ENCODE results near the gene APIP. TPM values are rescaled to one million over a fixed set of nuclear protein-coding genes. Genes with fewer than 3 reads are reported as not detected.

APIP gene
- total and polyA plus RNA-seq, 2 donors from 2014 or later, result 26.5 to 53.6 TPM

DNA sequence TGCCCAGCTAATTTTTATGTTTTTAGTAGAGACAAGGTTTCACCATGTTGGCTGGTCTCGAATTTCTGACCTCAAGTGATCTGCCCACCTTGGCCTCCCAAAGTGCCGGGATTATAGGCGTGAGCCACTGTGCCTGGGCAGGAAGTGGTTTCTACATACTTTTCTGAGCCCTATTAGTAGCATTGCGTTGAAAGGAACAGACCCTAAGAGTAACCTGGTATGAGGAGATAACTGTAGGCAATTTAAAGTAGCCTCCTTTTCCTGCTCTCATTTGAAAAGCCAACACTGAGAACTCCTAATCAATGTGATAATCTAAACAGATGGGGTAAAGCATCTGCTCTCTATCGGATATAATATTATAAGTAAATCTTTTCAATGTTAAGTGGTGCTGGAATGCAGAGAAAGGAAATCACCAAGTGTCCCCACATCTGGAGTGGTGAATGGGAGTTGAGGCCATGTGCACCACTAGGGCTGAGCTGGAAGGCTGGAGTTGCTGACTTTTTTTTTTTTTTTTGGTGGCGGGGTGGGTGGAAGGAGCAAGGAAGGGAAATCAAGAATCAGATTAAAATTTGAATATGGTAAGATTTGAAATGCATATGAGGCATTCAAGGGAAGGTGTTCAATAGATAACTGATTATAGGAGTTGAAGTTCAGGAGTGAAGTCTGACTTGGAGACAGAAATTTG lies 20.9 kb upstream of the APIP start:
- Histone ChIP-seq H3K27me3 (ENCODE audit: control insufficient read depth, insufficient read depth, low read length) (no peaks in the 10 kb centered on the region), H3K36me3 (ENCODE audit: control insufficient read depth in 2 of 3, insufficient read depth in 3 of 3, low read length in 3 of 3) (peaks cover 0 to 5% (median 0%) of the 10 kb centered on the region in 3 donors), H3K9me3 (ENCODE audit: control insufficient read depth in 2 of 3, insufficient read depth in 1 of 3, low read length in 3 of 3) (no peaks in the 10 kb centered on the region), H3K9ac (ENCODE audit: low read length in 3 of 3) (no peak overlapping the region), H3K4me3 (ENCODE audit: low read length in 3 of 3) (no peak overlapping the region), H3K4me1 (ENCODE audit: control insufficient read depth in 2 of 3, insufficient read depth in 2 of 3, low read depth in 1 of 3, low read length in 3 of 3) (no peaks in the 10 kb centered on the region), H3K27ac (ENCODE audit: low read depth in 2 of 2, low read length in 2 of 2) (no peak overlapping the region)
- FAIRE-seq, result no peak
- intact Hi-C loops (cut with DNase I), result no loop called here
- DNase-seq, result no peak
- TF ChIP-seq, protein P1, sequence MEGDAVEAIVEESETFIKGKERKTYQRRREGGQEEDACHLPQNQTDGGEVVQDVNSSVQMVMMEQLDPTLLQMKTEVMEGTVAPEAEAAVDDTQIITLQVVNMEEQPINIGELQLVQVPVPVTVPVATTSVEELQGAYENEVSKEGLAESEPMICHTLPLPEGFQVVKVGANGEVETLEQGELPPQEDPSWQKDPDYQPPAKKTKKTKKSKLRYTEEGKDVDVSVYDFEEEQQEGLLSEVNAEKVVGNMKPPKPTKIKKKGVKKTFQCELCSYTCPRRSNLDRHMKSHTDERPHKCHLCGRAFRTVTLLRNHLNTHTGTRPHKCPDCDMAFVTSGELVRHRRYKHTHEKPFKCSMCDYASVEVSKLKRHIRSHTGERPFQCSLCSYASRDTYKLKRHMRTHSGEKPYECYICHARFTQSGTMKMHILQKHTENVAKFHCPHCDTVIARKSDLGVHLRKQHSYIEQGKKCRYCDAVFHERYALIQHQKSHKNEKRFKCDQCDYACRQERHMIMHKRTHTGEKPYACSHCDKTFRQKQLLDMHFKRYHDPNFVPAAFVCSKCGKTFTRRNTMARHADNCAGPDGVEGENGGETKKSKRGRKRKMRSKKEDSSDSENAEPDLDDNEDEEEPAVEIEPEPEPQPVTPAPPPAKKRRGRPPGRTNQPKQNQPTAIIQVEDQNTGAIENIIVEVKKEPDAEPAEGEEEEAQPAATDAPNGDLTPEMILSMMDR (IDR thresholded peaks at IDR 0.05; ENCODE audit: borderline replicate concordance, extremely low read depth, insufficient read depth), result no peak

DNA sequence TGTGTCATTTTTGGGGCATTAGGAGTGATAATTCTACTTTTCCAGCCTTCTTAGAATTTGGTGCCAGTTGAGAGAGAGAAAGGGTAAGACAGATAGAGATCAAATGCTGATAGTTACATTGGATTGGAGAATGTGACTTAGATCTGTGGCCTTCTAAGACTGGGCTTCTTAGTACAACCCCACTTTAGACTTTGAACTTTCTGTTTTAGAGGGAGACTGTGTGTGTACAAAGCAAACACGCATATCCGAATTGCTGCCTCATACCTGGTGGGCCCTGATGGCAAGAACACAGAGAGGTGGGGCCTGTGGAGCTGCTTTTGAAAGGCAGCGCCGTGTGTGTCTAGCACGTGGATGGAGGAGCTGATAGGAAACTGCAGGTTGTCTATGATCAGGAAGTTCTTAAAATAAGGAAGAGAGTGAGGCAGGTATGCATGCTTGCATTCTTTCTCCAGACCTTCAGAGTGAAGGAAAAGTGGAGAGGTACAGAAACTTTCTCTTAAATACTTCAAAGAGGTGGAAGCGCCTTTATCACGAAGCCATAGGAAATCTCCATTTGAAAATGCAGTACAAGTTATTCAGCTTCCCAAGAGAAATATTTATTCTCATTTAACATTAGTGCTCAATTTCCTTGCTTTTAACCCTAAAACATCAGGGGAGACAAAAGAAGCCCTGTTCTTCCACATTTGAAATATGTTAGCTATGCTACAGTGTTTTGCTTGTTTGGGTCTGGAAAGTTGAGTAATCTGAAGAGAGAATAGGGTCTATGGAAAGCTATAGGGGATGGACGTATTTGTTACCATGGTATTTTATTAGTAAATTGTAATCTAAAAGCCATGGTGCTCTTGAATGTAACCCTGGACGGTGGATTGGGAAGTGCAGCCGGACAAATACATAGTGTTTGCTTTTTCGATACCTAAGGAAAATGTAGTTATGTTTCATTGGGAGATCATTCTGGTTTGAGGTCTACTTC lies 13.9 kb upstream of the APIP start:
- Histone ChIP-seq H3K36me3 (ENCODE audit: control insufficient read depth in 2 of 3, insufficient read depth in 3 of 3, low read length in 3 of 3) (peaks cover 0 to 5% (median 0%) of the 10 kb centered on the region in 3 donors), H3K9ac (ENCODE audit: low read length in 3 of 3) (no peak overlapping the region), H3K4me1 (ENCODE audit: control insufficient read depth in 2 of 3, insufficient read depth in 2 of 3, low read depth in 1 of 3, low read length in 3 of 3) (peaks cover 0 to 17% (median 0%) of the 10 kb centered on the region in 3 donors), H3K27ac (ENCODE audit: low read depth in 2 of 2, low read length in 2 of 2) (no peak overlapping the region), H3K27me3 (ENCODE audit: control insufficient read depth, insufficient read depth, low read length) (no peaks in the 10 kb centered on the region), H3K9me3 (ENCODE audit: control insufficient read depth in 2 of 3, insufficient read depth in 1 of 3, low read length in 3 of 3) (no peaks in the 10 kb centered on the region), H3K4me3 (ENCODE audit: low read length in 3 of 3) (no peak overlapping the region)
- FAIRE-seq, result no peak
- TF ChIP-seq, protein P1 (IDR thresholded peaks at IDR 0.05; ENCODE audit: borderline replicate concordance, extremely low read depth, insufficient read depth), result no peak
- DNase-seq, result no peak
- intact Hi-C loops (cut with DNase I), result loop anchor here (10.0 kb wide), 1 partner anchor 465 kb away; no protein-coding TSS in a partner anchor

DNA sequence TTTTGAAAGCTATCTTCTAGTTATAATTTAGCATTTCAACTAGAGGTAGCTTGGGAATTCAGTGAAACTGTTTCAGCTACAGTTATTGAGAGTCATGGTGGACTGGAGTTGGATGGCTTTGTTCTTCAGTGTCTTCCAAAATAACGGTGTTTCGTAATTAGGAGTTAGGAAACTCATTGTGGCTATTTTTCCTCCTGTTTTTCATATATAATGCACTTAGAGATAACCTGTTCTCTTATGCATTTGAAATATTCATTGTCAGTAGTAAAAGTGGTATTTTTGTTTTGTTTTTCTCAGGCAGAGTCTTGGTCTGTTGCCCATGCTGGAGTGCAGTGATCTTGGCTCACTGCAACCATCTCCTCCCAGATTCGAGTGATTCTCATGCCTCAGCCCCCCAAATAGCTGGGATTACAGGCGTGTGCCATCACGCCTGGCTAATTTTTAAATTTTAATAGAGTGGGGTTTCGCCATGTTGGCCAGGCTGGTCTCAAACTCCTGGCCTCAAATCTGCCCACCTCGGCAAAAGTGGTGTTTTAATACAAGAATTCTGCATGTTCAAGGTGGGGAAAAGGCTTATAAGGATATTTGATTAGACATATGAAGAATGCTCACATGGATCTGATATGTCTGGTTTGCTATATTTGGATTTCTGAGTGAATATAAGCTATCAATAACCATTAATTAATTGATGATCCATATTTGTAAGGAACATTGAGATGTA lies 12.9 kb upstream of the APIP start:
- Histone ChIP-seq H3K36me3 (ENCODE audit: control insufficient read depth in 2 of 3, insufficient read depth in 3 of 3, low read length in 3 of 3) (peaks cover 0 to 5% (median 0%) of the 10 kb centered on the region in 3 donors), H3K9ac (ENCODE audit: low read length in 3 of 3) (no peak overlapping the region), H3K4me3 (ENCODE audit: low read length in 3 of 3) (no peak overlapping the region), H3K4me1 (ENCODE audit: control insufficient read depth in 2 of 3, insufficient read depth in 2 of 3, low read depth in 1 of 3, low read length in 3 of 3) (peaks cover 0 to 17% (median 0%) of the 10 kb centered on the region in 3 donors), H3K9me3 (ENCODE audit: control insufficient read depth in 2 of 3, insufficient read depth in 1 of 3, low read length in 3 of 3) (no peaks in the 10 kb centered on the region), H3K27me3 (ENCODE audit: control insufficient read depth, insufficient read depth, low read length) (no peaks in the 10 kb centered on the region), H3K27ac (ENCODE audit: low read depth in 2 of 2, low read length in 2 of 2) (no peak overlapping the region)
- intact Hi-C loops (cut with DNase I), result loop anchor here (10.0 kb wide), 1 partner anchor 466 kb away; no protein-coding TSS in a partner anchor
- TF ChIP-seq, protein P1 (IDR thresholded peaks at IDR 0.05; ENCODE audit: borderline replicate concordance, extremely low read depth, insufficient read depth), result no peak
- FAIRE-seq (no peak), DNase-seq (no peak)
